ENCODE results near the gene CACNA1H.
"Not testable (repeated sequence)": the region's sequence is repeated elsewhere in the genome, so short reads cannot be mapped to it uniquely, and the experiment has no call there.

Gene CACNA1H

DNA sequence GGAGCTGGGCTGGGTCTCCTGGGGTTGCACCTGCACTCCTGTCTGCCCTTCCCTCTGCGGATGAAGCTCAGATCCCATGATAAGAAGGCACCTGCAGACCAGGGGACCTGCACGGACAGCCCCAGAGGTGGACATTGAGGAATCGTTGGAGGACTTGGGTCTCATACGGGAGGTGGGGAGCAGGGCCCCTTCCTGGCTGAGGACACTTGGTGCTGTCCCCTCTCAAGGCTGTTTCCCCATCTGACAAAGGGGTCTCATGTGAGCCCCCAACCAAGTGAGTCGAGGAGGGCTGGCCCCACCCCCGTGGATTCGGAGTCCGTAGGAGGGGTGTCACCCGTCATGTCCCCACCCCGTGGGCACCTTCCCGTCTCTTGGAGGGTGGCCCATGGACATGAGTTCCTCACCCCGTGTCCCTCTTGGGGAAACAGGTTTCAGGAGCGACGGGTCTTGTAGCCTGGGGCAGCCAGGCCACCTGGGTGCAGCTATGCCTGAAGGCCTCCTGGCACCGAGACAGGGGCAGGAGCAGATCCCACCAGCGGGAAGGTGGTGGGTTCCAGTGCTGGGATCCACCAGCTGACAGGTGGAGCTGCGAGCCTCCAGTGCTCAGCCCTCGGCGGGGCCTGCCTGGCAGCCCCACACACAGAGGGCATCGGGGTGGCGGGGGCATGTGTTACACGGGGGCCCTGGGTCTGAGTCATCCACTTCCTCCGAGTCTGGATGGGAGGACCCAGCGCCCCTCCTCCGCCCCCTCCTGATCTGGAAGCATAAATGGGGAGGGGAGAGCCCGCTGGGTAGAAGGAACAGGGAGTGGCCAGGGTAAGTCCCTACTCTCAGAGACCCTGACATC is 102.6 kb downstream of the CACNA1H start, which contains the start of gene TPSD1:
Gene TPSD1, plus strand, starts transcription at position 794 of the 847 bp plus-strand sequence. CDS start 212 bp downstream, outside the sequence.
- not testable (repeated sequence) for DNase-seq (ENCODE audit: low read depth in 2 of 2)

DNA sequence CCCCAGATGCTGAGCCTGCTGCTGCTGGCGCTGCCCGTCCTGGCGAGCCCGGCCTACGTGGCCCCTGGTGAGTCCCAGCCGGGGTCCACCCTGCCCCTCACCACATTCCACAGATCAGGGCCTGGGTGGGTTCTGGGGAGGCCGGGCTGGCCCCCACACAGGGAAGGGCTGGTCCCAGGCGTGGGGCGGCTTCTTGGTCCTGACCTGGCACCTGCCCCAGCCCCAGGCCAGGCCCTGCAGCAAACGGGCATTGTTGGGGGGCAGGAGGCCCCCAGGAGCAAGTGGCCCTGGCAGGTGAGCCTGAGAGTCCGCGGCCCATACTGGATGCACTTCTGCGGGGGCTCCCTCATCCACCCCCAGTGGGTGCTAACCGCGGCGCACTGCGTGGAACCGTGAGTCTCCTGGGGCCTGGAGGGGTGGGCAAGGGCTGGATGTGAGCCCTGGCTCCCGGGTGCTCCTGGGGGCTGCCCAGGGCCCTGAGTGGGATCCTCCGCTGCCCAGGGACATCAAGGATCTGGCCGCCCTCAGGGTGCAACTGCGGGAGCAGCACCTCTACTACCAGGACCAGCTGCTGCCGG is 103.5 kb downstream of the CACNA1H start:
- DNase-seq (ENCODE audit: low read depth in 2 of 2): not testable (repeated sequence)

DNA sequence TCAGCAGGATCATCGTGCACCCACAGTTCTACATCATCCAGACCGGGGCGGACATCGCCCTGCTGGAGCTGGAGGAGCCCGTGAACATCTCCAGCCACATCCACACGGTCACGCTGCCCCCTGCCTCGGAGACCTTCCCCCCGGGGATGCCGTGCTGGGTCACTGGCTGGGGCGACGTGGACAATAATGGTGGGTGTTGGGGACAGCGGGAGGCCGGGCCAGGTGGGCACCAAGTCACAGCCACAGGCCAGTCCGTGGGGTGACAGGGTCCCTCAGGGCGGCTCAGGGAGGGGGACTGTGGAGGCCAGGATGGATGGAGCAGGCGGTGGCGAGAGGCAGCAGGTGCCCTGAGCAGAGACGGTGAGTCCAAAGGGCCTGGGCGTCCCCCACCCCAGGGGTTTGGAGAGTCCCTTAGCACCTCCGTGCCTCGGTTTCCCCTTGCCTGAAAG is 104.0 kb downstream of the CACNA1H start:
- DNase-seq (ENCODE audit: low read depth in 2 of 2): no peak

DNA sequence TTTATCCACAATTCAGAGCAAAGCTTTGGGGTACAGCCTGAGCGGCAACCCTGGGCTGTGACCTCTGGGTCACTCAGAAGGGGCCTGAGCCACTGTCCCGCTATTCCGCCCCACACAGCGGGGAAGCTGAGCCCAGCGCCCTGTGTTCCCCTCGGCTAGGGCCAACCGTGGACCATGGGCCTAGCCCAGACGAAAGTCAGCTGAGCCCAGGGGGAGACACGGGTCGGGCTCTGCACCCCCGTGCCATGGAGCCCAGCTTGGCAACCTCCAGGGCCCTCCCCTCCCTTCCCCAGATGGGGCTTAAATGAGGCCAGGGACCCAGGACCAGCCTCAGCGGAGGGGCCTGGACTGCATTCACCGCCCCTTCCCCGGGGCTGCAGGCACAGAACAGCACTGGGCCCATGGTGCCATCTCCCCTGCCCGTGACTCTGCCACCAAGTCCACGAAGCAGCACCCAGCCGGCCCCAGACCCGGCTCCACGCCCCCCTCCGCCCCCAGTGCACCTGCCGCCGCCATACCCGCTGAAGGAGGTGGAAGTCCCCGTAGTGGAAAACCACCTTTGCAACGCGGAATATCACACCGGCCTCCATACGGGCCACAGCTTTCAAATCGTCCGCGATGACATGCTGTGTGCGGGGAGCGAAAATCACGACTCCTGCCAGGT is 104.8 kb downstream of the CACNA1H start:
- no peak for DNase-seq (ENCODE audit: low read depth in 2 of 2)

DNA sequence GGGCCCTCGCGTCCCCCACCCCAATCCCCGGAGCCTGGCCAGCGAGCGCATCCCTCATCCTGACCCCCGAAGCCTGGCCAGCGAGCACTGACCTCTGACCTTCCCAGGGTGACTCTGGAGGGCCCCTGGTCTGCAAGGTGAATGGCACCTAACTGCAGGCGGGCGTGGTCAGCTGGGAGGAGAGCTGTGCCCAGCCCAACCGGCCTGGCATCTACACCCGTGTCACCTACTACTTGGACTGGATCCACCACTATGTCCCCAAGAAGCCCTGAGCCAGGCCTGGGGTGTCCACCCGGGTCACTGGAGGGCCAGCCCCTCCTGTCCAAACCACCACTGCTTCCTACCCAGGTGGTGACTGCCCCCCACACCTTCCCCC is 105.3 kb downstream of the CACNA1H start:
- no peak for DNase-seq (ENCODE audit: low read depth in 2 of 2)

DNA sequence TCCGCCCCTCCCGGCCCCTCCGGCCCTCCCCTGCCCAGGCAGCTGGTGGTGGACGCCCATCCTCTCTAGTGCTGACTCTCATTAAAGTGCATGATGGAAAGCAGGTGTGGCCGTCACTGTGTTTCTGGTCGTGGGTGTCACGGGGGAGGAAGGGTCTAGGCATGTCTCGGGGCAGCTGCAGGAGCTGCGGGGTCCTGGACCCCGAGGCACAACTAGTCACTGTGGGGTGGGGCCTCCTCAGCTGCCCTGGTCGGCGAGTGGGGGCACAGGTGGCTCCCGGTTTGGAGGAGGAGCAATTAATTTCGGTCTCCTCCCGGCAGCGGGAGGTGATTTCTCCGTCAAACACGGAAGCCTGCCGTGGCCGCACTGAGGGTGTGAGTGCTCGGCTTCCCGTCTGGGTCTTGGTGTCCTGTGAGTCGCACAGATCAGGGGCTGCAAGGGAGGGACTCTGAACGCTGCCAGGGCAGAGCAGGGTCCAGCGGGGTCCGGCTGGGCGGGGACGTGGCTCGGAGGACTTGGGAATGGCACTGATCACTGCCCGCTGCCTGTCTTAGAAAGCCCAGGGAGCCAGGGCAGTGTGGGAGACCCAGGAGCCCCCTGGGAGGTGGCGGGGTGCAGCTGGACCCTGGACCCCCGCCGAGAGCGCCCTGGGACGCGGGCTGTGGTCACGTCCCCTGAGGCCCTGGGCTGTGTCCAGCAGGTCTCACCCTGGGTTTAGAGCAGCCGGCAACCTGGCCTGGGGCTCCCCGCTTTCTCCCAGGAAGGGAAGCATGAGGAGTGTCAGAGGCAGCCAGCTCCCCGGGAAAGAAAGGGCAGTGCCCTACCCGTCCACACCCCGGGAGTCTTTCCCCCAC is 106.2 kb downstream of the CACNA1H start:
- DNase-seq (ENCODE audit: low read depth in 2 of 2): no peak

- no peak for DNase-seq (ENCODE audit: low read depth in 2 of 2)
These were observed 106.8 kb downstream of the CACNA1H start for GRCh38 chr16:1259760-1260068.

GRCh38 chr16:1260101-1260680 is 107.3 kb downstream of the CACNA1H start:
- DNase-seq (ENCODE audit: low read depth in 2 of 2): no peak

- no peak for DNase-seq (ENCODE audit: low read depth in 2 of 2)
These were observed 108.4 kb downstream of the CACNA1H start for GRCh38 chr16:1261131-1261892.

- no peak for DNase-seq (ENCODE audit: low read depth in 2 of 2)
These were observed 109.4 kb downstream of the CACNA1H start for GRCh38 chr16:1262210-1262845.

DNA sequence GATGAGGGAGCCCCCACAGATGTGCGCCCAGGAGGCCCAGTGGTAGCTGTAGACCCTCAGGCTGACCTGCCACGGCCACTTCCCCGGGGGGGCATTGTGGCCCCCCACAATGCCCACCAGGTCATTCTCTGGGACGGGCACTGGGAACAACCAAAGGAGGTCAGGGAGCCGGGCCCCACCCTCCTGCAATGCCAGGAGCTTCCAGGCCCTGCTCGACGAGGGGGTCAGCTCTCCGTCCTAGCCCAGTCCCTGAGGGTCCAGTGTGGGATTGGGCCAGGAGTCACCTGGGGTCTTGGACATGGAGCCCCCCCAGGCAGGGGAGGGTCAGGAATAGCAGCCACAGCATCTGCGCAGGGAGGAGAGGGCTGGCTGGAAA is 109.9 kb downstream of the CACNA1H start:
- no peak for DNase-seq (ENCODE audit: low read depth in 2 of 2)

- DNase-seq (ENCODE audit: low read depth in 2 of 2): no peak
These were observed 110.9 kb downstream of the CACNA1H start for GRCh38 chr16:1263591-1264344.

DNA sequence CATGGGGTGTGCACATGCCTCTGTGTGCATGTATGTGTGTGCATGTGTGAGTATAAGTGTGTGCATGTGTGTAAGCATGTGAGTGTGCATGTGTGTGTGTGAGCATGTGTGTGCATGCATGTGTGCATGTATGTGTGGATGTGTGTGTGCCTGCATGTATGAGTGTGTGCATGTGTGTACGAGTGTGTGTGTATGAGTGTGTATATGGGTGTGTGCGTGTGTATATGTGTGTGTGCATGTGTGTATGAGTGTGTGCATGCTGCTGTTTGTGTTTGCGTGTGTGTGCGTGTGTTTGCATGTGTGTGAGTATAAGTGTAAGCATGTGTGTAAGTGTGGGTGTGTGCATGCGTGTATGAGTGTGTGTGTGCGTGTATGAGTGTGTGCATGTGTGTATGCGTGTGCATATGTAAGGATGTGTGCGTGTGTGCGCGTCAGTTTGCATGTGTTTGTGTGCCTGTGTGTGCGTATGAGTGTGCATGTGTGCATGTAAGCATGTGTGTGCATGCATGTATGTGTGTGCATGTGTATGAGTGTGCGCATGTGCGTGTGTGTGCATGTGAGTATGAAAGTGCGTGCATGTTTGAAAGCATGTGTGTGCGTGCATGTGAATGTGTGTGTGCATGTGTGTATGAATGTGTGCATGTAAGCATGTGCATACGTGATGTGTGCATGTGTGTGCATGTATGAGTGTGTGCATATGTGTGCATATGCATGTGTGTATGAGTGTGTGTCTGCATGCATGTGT is 111.6 kb downstream of the CACNA1H start:
- no peak for DNase-seq (ENCODE audit: low read depth in 2 of 2)

GRCh38 chr16:1265090-1265630 is 112.3 kb downstream of the CACNA1H start:
- no peak for DNase-seq (ENCODE audit: low read depth in 2 of 2)

DNA sequence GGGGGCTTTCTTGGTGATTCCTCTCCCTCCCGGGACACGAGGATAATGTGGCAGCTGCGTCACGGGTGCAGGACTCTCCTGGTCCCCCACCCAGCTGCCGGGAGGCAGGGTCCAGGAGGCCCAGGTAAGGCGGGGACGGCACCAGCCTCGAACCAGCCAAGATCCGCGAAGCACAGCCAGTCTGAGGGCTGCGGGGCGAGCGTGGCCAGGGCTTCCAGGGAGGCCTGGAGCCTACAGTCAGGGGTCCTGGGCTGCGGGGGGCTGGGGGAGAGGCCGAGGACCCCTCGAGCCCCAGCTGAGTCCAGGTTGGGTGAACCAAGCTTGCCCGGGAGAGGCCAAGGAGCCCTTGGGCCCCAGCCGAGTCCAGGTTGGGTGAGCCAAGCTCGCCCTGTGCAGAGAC is 112.9 kb downstream of the CACNA1H start:
- DNase-seq (ENCODE audit: low read depth in 2 of 2): no peak

DNA sequence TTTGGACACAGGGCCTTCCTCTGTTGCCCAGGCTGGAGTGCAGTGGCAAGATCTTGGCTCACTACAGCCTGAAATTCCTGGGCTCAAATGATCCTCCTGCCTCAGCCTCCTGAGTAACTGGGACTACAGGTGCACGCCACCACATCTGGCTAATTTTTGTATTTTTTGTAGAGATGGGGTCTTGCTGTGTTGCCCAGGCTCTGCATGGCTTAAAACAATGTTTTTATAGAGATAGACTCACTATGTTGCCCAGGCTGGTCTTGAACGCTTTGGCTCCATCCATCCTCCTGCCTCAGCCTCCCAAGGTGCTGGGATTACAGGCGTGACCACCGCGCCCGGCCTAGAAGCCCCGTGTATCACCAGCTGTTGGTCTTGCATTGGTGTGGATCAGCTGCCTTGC is 116.5 kb downstream of the CACNA1H start:
- DNase-seq (ENCODE audit: low read depth in 2 of 2): not testable (repeated sequence)

- DNase-seq (ENCODE audit: low read depth in 2 of 2): no peak
These were observed 118.4 kb downstream of the CACNA1H start for GRCh38 chr16:1271380-1271723.
